Adrenal gland (tissue), 5 donors: ENCODE results near the gene KIAA1958.

ENCODE experiments used
- CTCF ChIP-seq, 6 experiments: fragments of 450-650 bp in 4 of 6; fragments of 200-600 bp in 2 of 6; sonication (generic) in 1 of 6; IDR thresholded peaks; 1 replicate in 5 of 6; 2 replicates in 1 of 6; pipeline versions ENCODE4 v1.5.1 to v1.8.0; 2016 to 2021; ENCODE audit warnings: antibody characterized with exemption in 6 of 6, mild to moderate bottlenecking in 2 of 6, moderate library complexity in 1 of 6
- POLR2A ChIP-seq, 2 donors: fragments of 450-650 bp; IDR thresholded peaks; one replicate each; pipeline ENCODE4 v1.6.1; 2017; ENCODE audit warnings: antibody characterized with exemption in 2 of 2, mild to moderate bottlenecking in 2 of 2, moderate library complexity in 1 of 2
- donor health status: DM: no; HTN: no; CAD: no.

DNA sequence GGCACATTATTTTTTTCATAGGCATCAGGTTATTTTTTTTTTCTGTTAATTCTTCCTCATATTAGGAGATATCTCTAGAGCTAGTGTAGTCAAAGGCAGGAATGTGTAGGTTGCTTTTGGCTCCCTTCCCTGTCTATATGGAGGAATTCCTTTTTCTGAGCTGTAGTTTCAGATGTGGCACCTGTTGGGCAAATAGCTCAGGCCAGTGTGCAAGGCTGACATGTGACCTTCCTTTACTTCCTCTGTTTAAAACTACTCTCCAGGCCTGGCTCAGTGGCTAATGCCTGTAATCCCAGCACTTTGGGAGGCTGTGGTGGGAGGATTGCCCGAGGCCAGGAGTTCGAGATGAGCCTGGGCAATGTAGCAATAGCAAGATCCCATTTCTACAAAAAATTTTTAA is 40.5 kb upstream of the KIAA1958 start:
- TF ChIP-seq CTCF (IDR thresholded peaks at IDR 0.05), result no peak
- TF ChIP-seq POLR2A (IDR thresholded peaks at IDR 0.05), result no peak
